Fibroblast of mammary gland (primary cell): ENCODE data around the gene GRIN3A.

ENCODE experiments used
- DNase-seq: peaks from one replicate; pipeline ENCODE4 v3.0.0-alpha.2; 2010; ENCODE audit warnings: low read depth
- H3K4me3 ChIP-seq: 2 replicates; pipeline ENCODE4 v1.5.1; 2011; ENCODE audit warnings: low read depth, mild to moderate bottlenecking, low read length, moderate library complexity; ENCODE audit not compliant: control insufficient read depth
- TF ChIP-seq, protein P1 (sequence below): conservative IDR thresholded peaks from 2 replicates; pipeline ENCODE4 v1.5.1; 2011; ENCODE audit warnings: low read depth, low read length, inconsistent platforms; ENCODE audit not compliant: control insufficient read depth, insufficient read depth

GRIN3A gene

DNA sequence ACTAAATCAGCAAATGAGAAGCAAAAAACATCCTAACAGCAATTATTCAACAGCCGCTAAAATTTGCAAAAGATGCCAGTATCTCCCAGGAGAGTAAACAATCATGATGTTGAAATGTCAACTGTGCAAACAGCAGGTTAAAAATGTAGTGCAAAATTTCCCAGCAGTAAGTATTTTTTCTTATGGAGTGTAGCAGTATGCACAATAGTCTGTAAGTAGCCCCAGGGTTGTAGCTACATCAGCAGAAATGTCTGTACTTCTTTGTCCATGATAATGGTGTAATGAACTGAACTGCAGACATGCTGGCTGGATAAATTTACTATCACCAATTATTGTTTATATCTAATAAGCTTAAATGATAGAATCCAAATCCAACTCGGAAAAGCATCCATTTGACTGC lies 31.4 kb downstream of the GRIN3A start:
- TF ChIP-seq, protein P1, sequence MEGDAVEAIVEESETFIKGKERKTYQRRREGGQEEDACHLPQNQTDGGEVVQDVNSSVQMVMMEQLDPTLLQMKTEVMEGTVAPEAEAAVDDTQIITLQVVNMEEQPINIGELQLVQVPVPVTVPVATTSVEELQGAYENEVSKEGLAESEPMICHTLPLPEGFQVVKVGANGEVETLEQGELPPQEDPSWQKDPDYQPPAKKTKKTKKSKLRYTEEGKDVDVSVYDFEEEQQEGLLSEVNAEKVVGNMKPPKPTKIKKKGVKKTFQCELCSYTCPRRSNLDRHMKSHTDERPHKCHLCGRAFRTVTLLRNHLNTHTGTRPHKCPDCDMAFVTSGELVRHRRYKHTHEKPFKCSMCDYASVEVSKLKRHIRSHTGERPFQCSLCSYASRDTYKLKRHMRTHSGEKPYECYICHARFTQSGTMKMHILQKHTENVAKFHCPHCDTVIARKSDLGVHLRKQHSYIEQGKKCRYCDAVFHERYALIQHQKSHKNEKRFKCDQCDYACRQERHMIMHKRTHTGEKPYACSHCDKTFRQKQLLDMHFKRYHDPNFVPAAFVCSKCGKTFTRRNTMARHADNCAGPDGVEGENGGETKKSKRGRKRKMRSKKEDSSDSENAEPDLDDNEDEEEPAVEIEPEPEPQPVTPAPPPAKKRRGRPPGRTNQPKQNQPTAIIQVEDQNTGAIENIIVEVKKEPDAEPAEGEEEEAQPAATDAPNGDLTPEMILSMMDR = no peak
- no peak overlapping the region for H3K4me3 ChIP-seq
- DNase-seq = no peak

DNA sequence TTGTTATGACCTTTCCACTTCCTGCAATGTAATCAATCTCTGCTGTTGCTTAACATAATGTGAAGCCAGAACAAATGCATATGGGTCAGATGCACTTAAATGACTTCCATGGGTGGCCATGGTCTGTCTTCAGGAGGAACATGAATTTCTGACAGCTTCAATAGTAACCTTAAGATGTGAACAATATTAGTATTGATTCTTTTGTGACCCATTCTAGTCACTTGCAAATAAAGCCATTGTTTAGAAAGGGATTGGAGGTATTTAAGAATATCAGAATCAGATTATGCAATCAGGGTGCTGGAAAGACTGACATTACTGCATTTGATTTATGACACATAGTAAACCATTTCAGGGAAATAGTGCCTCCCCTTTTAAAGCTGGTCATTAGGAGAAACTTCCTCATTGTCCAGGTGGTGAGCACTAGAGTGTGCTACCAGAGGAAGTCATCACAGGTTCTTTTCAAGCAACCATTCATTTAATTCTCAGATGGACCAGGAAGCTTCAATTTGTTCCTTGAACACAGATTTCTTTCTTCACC lies 32.1 kb downstream of the GRIN3A start:
- TF ChIP-seq, protein P1 = no peak
- no peak for DNase-seq
- no peak overlapping the region for H3K4me3 ChIP-seq

DNA sequence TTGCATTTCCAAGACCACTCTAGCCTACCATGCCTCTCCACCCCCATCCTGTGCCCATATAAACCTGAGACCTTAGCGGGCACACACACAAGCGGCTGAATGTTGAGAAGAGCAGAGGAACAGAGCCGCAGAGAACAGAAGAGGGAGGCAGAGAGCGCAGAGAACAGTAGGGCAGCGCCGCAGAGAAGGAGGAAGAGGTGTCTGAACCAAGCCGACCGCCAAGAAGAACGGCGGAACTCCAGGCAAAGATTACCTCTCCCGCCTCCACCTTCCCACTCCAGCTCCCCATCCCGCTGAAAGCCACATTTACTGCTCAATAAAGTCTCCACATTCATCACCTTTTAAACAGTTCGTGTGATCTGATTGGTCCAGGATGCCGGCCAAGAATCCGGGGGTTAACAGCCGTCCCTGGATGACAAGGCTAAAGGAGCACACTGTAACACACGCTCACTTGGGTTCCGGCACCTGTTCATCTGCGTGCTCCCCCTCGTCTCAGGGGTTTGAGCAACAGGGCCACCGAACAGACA lies 33.2 kb downstream of the GRIN3A start:
- peak; percentile 19 for DNase-seq
- H3K4me3 ChIP-seq = peak overlapping the region; percentile 22
- TF ChIP-seq, protein P1 = peak; percentile 15

DNA sequence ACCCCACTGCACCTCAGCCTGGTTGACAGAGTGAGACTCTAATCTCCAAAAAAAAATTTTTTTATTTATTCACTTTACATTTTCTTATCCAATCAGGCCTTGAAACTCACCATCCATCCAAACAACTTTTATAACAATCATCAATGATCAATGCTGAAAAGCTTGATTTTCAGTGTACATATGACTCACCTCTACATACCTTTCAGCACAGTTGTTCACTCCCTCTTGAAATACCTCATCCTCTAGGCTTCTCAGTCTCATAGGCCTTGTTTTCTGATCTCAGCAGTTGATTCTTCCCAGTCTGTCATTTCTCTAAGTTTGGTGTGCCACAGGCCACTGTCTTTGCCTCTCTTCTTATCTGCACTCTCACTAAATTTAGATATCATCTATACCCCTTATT lies 36.2 kb downstream of the GRIN3A start:
- TF ChIP-seq, protein P1 = no peak
- DNase-seq = no peak
- H3K4me3 ChIP-seq = no peak overlapping the region

DNA sequence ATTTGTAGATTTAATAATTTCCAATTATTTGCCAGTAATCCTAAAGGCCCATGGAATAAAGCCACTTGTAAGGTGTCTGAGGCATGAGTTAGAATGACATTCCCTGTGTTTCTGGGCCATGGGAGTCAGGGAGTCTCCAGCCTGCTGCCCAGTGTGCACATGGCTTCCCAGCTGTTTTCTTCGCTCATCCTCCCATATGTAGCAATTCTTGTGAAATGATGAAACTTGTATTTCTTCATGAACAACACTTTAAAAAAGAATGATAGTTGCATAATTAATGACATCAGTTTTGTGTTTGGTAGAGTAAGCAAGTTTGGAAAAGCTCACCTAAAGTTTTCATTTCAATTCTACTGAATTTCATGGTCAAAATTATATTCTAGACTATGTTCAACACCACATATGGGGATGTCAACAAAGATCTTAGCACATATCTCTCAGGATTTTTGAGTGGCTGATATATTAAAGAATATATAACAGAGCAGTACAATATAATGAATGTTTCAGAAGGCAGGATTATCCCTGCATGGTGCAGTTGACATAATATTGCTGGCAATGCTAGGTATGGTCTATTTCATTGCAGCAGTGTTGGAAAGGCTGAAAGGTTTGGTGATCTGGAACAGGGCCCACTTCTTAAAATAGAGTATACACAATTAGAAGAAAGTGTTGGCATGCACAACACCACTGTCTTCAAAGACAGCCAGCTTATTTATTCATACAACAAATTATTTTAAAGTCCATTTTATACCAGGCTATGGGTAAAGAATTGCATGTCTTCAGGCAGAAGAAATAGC lies 44.7 kb downstream of the GRIN3A start:
- no peak overlapping the region for H3K4me3 ChIP-seq
- DNase-seq = peak; percentile 6
- TF ChIP-seq, protein P1 = no peak

DNA sequence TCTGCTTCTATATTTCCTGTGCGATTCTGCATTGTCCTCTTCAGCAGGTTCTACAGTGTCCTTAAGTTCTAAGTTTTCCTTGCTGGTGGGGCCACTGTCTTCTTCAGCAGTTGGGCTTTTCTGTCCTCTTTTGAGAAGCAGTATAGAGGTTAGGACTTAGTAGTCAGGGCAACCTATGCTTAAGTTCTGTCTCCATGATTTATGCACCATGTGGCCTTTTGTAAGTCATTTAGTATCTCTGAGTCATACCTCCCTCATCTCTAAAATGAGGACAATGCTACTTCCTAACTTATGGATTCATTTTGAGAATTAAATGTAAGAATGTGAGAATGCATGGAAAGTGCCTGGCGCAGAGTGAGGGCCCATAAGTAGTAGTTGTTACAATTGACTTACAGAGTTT lies 46.8 kb downstream of the GRIN3A start:
- DNase-seq = peak; percentile 31
- H3K4me3 ChIP-seq = no peak overlapping the region
- TF ChIP-seq, protein P1 = no peak
